ENCODE measurements around the gene LTB.

LTB gene

GRCh38 chr6:31573239-31574105 lies 8.8 kb downstream of the LTB start:
- TF ChIP-seq EZH2 (IDR thresholded peaks at IDR 0.05; ENCODE audit: borderline replicate concordance, low read length) (no peak), CTCF (IDR thresholded peaks at IDR 0.05; ENCODE audit: low read length) (no peak)
- Histone ChIP-seq H4K20me1 (ENCODE audit: insufficient read depth, low read length) (no peaks in the 10 kb centered on the region), H3F3A (ENCODE audit: insufficient read depth, low read length) (no peaks in the 10 kb centered on the region), H3K4me2 (ENCODE audit: low read length) (no peak overlapping the region), H3K9me3 (ENCODE audit: low read length) (no peaks in the 10 kb centered on the region), H2AFZ (ENCODE audit: low read length) (no peak overlapping the region), H3K4me1 (ENCODE audit: insufficient read depth, low read length, severe bottlenecking) (peaks cover 72% of the 10 kb centered on the region), H3K79me2 (ENCODE audit: insufficient read depth, low read length) (no peaks in the 10 kb centered on the region), H3K27me3 (ENCODE audit: insufficient read depth, low read length) (no peaks in the 10 kb centered on the region), H3K9ac (ENCODE audit: low read length) (no peak overlapping the region), H3K4me3 (ENCODE audit: low read depth, low read length, poor library complexity, severe bottlenecking) (no peak overlapping the region), H3K9me2 (ENCODE audit: low read depth, low read length) (no peaks in the 10 kb centered on the region), H3K27ac (ENCODE audit: low read depth, low read length, poor library complexity, severe bottlenecking) (no peak overlapping the region), H3K36me3 (ENCODE audit: insufficient read depth, low read length) (no peaks in the 10 kb centered on the region)

GRCh38 chr6:31572041-31572911 lies 9.9 kb downstream of the LTB start, which contains the start of gene LTA:
Gene LTA, plus strand, starts transcription at chr6:31572289. Its CDS starts 454 bp downstream, at chr6:31572743.
- H3K4me2 ChIP-seq (ENCODE audit: low read length), result peak within 1 kb of the TSS; percentile 66
- peaks cover 73% of the 10 kb centered on the region for H3K4me1 ChIP-seq (ENCODE audit: insufficient read depth, low read length, severe bottlenecking)
- peak within 1 kb of the TSS; percentile 57 for H3K4me3 ChIP-seq (ENCODE audit: low read depth, low read length, poor library complexity, severe bottlenecking)
- H3K27me3 ChIP-seq (ENCODE audit: insufficient read depth, low read length), result no peaks in the 10 kb centered on the region
- H2AFZ ChIP-seq (ENCODE audit: low read length), result no peak within 1 kb of the TSS; the same call in 1 of the 2 replicates
- H4K20me1 ChIP-seq (ENCODE audit: insufficient read depth, low read length), result no peaks in the 10 kb centered on the region
- H3K9me2 ChIP-seq (ENCODE audit: low read depth, low read length), result no peaks in the 10 kb centered on the region
- H3K36me3 ChIP-seq (ENCODE audit: insufficient read depth, low read length), result no peaks in the 10 kb centered on the region
- TF ChIP-seq CTCF (IDR thresholded peaks at IDR 0.05; ENCODE audit: low read length) (no peak; the same call in 1 of the 2 replicates), EZH2 (IDR thresholded peaks at IDR 0.05; ENCODE audit: borderline replicate concordance, low read length) (no peak)
- H3K9me3 ChIP-seq (ENCODE audit: low read length), result no peaks in the 10 kb centered on the region
- H3K9ac ChIP-seq (ENCODE audit: low read length), result peak within 1 kb of the TSS; percentile 67
- H3K27ac ChIP-seq (ENCODE audit: low read depth, low read length, poor library complexity, severe bottlenecking), result peak within 1 kb of the TSS; percentile 54
- H3K79me2 ChIP-seq (ENCODE audit: insufficient read depth, low read length), result no peaks in the 10 kb centered on the region
- H3F3A ChIP-seq (ENCODE audit: insufficient read depth, low read length), result no peaks in the 10 kb centered on the region

GRCh38 chr6:31569861-31570536 lies 12.2 kb downstream of the LTB start:
- H3K36me3 ChIP-seq (ENCODE audit: insufficient read depth, low read length), result no peaks in the 10 kb centered on the region
- TF ChIP-seq EZH2 (IDR thresholded peaks at IDR 0.05; ENCODE audit: borderline replicate concordance, low read length) (no peak), CTCF (IDR thresholded peaks at IDR 0.05; ENCODE audit: low read length) (no peak)
- no peaks in the 10 kb centered on the region for H3K27me3 ChIP-seq (ENCODE audit: insufficient read depth, low read length)
- H3K4me2 ChIP-seq (ENCODE audit: low read length), result peak overlapping the region; percentile 10; the same call in 1 of the 2 replicates
- no peaks in the 10 kb centered on the region for H4K20me1 ChIP-seq (ENCODE audit: insufficient read depth, low read length)
- H3K9ac ChIP-seq (ENCODE audit: low read length), result no peak overlapping the region
- peaks cover 52% of the 10 kb centered on the region for H3K4me1 ChIP-seq (ENCODE audit: insufficient read depth, low read length, severe bottlenecking)
- no peaks in the 10 kb centered on the region for H3F3A ChIP-seq (ENCODE audit: insufficient read depth, low read length)
- H3K4me3 ChIP-seq (ENCODE audit: low read depth, low read length, poor library complexity, severe bottlenecking), result no peak overlapping the region
- no peak overlapping the region for H2AFZ ChIP-seq (ENCODE audit: low read length)
- no peak overlapping the region for H3K27ac ChIP-seq (ENCODE audit: low read depth, low read length, poor library complexity, severe bottlenecking)
- no peaks in the 10 kb centered on the region for H3K79me2 ChIP-seq (ENCODE audit: insufficient read depth, low read length)
- no peaks in the 10 kb centered on the region for H3K9me3 ChIP-seq (ENCODE audit: low read length)
- H3K9me2 ChIP-seq (ENCODE audit: low read depth, low read length), result no peaks in the 10 kb centered on the region
